Midbrain (tissue), 1 donor: ENCODE results near the gene RNASEH2B.

ENCODE experiments used
- DNase-seq: peaks from one replicate; lab custom pipeline; 2025; lab: John Stamatoyannopoulos, UW

Gene RNASEH2B

GRCh38 chr13:50907781-50908180 is 1.8 kb upstream of the RNASEH2B start:
- DNase-seq = no peak

DNA sequence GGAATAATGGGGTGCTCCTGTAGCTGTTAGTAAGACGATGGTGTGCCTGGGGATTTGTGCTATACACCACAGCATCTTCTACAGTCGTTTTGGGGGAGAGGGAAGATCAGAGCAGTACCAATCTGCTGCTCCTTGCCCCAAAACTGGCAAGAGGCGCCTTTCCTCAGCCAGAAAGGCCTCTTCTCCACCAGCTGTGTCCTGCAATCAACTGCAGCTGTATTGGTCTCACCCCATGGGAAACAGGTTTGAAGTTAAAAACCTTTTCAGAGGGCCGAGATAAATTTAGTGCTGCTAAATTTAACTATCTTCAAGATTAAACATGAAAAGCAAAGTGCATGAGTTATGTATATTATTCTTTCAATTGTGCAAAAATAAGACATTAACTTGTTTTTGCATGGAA is 1.2 kb upstream of the RNASEH2B start:
- no peak for DNase-seq

DNA sequence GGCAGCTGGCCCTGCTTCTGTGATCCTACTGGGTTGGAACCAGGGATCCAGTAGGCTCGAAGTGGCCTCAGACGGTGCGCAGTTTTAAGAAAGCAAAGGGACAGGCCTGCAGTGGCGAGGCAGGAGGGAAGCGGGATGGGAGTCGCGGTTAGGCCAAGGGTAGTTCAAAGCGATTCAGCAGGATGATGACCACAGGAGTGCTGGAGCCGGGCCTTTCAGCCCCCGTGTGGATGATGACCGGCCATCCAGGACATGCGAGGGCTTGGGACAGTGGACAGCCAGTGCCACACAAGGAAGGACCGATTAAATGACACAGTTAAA is 854 bp downstream of the RNASEH2B start:
- DNase-seq = peak; percentile 27

- no peak for DNase-seq
Measured at GRCh38 chr13:50911081-50911631, 1.6 kb downstream of the RNASEH2B start.

DNA sequence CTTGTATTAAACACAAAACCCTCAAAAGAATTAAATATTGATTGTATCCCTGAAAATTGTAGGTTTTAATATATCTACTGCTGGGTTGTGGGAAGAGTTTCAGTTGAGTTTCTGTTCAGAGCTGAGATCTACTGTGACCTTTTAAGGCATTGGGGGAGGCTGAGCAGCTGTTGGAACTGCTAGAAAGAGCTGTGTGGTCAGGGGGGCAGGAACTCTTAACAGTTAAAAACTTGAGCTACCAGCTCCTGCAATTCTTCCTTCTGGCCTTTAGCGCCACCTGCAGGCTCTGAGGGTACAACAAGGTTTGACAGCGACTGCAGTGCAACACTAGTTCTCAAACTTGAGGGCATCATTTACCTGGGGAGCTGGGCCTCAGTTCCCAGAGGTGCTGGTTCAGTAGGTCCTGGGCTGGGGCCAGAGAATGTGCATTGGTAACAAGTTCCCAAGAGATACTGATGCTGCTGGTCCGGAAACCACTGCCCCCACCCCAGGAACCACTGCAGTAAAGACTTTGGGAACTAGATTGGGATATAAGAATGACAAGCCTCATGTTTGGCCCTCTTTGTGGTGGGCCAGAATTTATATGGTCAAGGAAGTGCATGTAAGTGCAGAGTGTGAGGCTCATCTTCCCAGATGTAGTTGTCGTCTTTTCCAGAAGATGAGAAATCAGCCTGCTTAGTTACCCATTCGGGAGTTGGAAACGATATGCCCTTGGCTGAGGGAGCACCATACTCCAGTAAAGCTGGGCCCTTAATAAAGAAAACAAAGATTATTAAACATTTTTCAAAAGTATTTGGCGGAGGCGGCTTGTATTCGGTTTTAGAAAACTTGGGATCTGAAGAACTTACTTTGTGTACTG is 2.6 kb downstream of the RNASEH2B start:
- peak; percentile 71 for DNase-seq

- no peak for DNase-seq
Measured at GRCh38 chr13:50912851-50913250, 3.3 kb downstream of the RNASEH2B start.

GRCh38 chr13:50914176-50914700 is 4.6 kb downstream of the RNASEH2B start:
- no peak for DNase-seq

- no peak for DNase-seq
Measured at GRCh38 chr13:50914848-50915247, 5.3 kb downstream of the RNASEH2B start.

- DNase-seq = no peak
Measured at GRCh38 chr13:50915565-50915964, 6.0 kb downstream of the RNASEH2B start.

- DNase-seq = peak; percentile 18
Measured at GRCh38 chr13:50916701-50917184, 7.2 kb downstream of the RNASEH2B start.

- no peak for DNase-seq
Measured at GRCh38 chr13:50917572-50917971, 8.0 kb downstream of the RNASEH2B start.

GRCh38 chr13:50918567-50918966 is 9.0 kb downstream of the RNASEH2B start:
- DNase-seq = no peak

GRCh38 chr13:50919277-50919676 is 9.7 kb downstream of the RNASEH2B start:
- no peak for DNase-seq

DNA sequence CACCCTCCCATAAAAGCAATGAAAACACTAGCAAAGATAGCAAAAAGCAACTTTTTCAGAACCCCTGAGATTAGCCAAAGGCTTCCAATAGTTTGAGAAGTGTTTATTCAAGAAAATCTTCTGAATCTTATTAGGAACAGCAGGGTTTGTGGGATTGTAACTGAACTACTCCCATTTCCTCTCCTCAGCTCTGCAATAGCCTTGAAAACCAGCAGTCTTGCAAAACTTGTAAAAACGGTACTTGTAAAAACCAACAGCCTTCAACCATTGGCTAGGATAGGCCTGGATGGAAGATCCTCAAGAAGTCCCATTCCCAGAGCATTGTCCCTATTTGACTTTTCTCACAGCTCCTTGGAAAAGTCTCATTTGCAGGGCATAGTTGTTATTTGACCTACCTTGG is 12.1 kb downstream of the RNASEH2B start:
- DNase-seq = no peak

DNA sequence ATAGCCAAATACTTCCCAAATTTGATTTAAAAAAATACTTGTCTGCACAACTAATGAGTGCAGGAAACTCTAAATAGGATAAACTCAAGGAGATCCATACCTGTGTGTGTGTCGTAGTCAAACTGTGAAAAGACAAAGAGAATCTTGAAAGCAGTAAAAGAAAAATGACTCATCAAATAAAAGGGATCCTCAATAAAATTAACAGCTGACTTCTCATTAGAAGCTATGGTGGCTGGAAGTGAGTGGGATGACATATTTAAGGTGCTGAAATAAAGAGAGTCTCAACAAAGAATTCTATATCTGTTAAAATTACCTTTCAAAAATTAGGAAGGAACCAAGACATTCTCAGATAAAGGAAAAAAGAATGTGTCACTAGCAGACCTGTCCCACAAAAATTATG is 13.7 kb downstream of the RNASEH2B start:
- no peak for DNase-seq

- no peak for DNase-seq
Measured at GRCh38 chr13:50924025-50924424, 14.4 kb downstream of the RNASEH2B start.

DNA sequence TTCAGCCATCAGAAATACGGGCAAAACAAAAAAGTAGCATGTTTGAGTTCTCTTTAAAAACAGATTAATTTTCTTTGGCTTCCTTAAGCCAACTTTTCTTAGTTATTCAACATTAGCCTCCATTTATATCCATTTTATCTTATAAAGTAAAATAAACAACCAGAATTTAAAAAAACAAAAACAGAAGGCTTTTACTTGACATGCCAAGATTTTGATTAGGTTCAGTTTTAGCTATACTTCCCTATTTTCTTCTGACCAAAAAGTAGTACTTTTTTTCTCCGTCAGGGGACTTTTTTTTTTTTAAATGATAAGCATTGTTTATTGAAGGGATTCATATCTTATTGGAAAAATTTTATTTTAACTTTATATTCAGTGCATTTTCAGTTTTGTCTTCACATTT is 18.1 kb downstream of the RNASEH2B start:
- no peak for DNase-seq

- no peak for DNase-seq
Measured at GRCh38 chr13:50928102-50928501, 18.5 kb downstream of the RNASEH2B start.

GRCh38 chr13:50928659-50929462 is 19.3 kb downstream of the RNASEH2B start:
- DNase-seq = no peak

GRCh38 chr13:50932091-50932490 is 22.5 kb downstream of the RNASEH2B start:
- no peak for DNase-seq

DNA sequence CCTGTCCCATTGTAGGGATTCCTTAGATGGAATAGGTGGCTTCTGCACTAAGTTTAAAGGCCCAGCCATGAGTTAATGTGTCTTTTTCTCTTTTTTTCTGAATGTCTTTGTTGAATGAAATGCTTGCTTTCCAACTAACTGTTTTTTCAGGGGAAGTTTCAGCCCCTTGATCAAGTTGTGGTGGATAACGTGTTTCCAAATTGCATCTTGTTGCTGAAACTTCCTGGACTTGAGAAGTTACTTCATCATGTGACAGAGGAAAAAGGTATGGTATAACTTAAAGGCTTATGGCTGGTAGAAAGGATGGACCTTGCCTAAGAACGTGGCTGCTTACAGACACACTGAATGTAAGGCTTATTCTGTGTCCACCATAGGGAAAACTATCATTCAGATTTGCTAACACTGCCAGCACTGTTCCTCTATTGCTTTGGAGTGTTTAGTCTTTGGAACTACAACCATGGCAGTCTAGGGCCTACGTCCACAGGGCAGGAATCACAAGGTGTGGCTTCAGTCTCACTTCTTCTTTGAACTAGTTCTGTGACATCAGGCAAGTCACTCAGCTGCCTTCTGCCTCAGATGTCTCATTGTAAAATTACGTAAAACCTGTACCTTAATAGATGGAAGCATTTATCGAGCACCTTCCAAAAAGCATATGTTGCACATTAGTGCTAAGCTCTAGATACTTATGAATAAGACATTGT is 25.3 kb downstream of the RNASEH2B start:
- no peak for DNase-seq

DNA sequence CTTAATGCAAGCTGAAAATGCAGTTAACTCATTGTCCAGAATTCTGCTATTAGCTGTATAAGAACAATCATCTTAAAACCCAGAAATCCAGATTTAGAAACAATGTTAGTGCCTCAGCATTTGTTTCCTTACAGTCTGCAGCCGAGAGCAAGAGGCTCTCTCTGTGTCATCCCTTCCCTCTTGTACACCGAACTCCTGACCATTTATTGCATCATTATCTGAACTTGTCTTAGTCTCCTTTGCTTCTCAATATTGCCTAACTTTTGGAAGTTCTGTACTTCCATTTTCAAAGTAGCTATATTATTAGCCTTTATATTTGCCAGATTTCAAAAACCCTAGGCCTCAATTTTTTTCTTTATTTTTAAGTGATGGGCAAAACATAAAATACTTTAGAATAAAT is 27.1 kb downstream of the RNASEH2B start:
- no peak for DNase-seq
